GM19240 (cell line): ENCODE measurements around the gene CRYBG2.

ENCODE experiments used
- DNase-seq: peaks from one replicate; pipeline ENCODE4 v3.0.0; 2011; ENCODE audit warnings: low spot score; ENCODE audit not compliant: insufficient read length

Gene CRYBG2

GRCh38 chr1:26282401-26282918, 71.5 kb downstream of the CRYBG2 start:
- no peak for DNase-seq

- no peak for DNase-seq
Measured at GRCh38 chr1:26281971-26282370, 72.0 kb downstream of the CRYBG2 start.

GRCh38 chr1:26281091-26281958, 72.6 kb downstream of the CRYBG2 start:
- no peak for DNase-seq

GRCh38 chr1:26280333-26281042, 73.4 kb downstream of the CRYBG2 start:
- no peak for DNase-seq

- DNase-seq, result peak; percentile 70
Measured at GRCh38 chr1:26279456-26280332, 74.2 kb downstream of the CRYBG2 start, which contains the start of gene SH3BGRL3. SH3BGRL3 (plus strand) TSS chr1:26280086; CDS start chr1:26280156, 70 bp downstream.

- DNase-seq, result no peak
Measured at GRCh38 chr1:26278724-26279455, 75.0 kb downstream of the CRYBG2 start.

GRCh38 chr1:26278303-26278702, 75.6 kb downstream of the CRYBG2 start:
- DNase-seq, result no peak

- no peak for DNase-seq
Measured at GRCh38 chr1:26277719-26278118, 76.2 kb downstream of the CRYBG2 start.

- no peak for DNase-seq
Measured at GRCh38 chr1:26277261-26277661, 76.7 kb downstream of the CRYBG2 start.

- no peak for DNase-seq
Measured at GRCh38 chr1:26276432-26276838, 77.5 kb downstream of the CRYBG2 start.

- peak; percentile 74 for DNase-seq
Measured at GRCh38 chr1:26275580-26276431, 78.1 kb downstream of the CRYBG2 start.

- no peak for DNase-seq
Measured at GRCh38 chr1:26274801-26275425, 79.0 kb downstream of the CRYBG2 start.
